Stimulated activated CD8-positive, alpha-beta memory T cell treated with anti-CD3 and anti-CD28 coated beads, Interleukin-7, amount 100 ng/mL, for 48 hours (primary cell): ENCODE measurements around the gene SMO.
"Not testable (repeated sequence)": the region's sequence is repeated elsewhere in the genome, so short reads cannot be mapped to it uniquely, and the experiment has no call there.

Experiments used
- DNase-seq, 2 donors: peaks; one replicate each; pipeline ENCODE4 v3.0.0-alpha.2; 2020; ENCODE audit warnings: low read depth in 1 of 2; ENCODE audit errors: extremely low read depth in 1 of 2

The SMO gene

GRCh38 chr7:129169171-129169671, 19.2 kb upstream of the SMO start:
- peak in 1 of 2 donors; percentile 25 for DNase-seq

GRCh38 chr7:129169686-129170440, 18.6 kb upstream of the SMO start:
- no peak for DNase-seq

- no peak for DNase-seq
Measured at GRCh38 chr7:129170441-129171021, 17.9 kb upstream of the SMO start.

- not testable (repeated sequence) for DNase-seq
Measured at GRCh38 chr7:129173861-129174260, 14.6 kb upstream of the SMO start.

GRCh38 chr7:129176916-129177710, 11.3 kb upstream of the SMO start:
- no peak for DNase-seq

- DNase-seq: no peak
Measured at GRCh38 chr7:129184981-129185670, 3.3 kb upstream of the SMO start.

GRCh38 chr7:129186749-129187260, 1.6 kb upstream of the SMO start:
- DNase-seq: no peak

GRCh38 chr7:129187681-129188371, 607 bp upstream of the SMO start:
- DNase-seq: no peak

GRCh38 chr7:129188892-129189660, 643 bp downstream of the SMO start:
- DNase-seq: no peak

GRCh38 chr7:129189661-129190310, 1.4 kb downstream of the SMO start:
- DNase-seq: no peak

GRCh38 chr7:129191272-129191671, 2.8 kb downstream of the SMO start:
- no peak for DNase-seq

- DNase-seq: no peak
Measured at GRCh38 chr7:129193892-129194291, 5.5 kb downstream of the SMO start.

- no peak for DNase-seq
Measured at GRCh38 chr7:129197771-129198170, 9.3 kb downstream of the SMO start.

GRCh38 chr7:129199406-129199805, 11.0 kb downstream of the SMO start:
- DNase-seq: no peak

- no peak for DNase-seq
Measured at GRCh38 chr7:129202058-129202777, 13.8 kb downstream of the SMO start.

- DNase-seq: no peak
Measured at GRCh38 chr7:129203050-129203741, 14.8 kb downstream of the SMO start.

- DNase-seq: no peak
Measured at GRCh38 chr7:129205126-129205818, 16.8 kb downstream of the SMO start.
